Measurements from ENCODE around the gene ANO2.

DNA sequence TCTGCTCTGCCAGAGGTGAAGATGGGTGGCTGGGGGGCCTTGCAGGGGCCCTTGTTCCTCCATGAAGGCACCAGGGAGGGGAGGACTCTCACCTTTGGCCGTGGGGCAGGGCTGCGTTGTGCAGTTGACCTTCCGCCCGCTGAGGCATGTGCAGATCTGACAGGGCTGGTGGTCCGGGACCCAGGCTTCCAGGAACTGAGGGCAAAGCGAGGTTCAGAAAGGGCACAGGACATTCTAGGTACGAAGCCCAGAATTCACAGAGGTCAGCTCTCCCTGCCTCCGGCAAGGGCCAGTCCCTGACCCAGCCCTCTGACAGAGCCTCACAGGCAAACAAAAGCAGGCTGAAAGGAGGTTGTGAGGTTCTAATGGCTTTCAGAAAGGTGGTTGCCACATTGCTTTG, 40.4 kb upstream of the ANO2 start:
- TF ChIP-seq, protein P1, sequence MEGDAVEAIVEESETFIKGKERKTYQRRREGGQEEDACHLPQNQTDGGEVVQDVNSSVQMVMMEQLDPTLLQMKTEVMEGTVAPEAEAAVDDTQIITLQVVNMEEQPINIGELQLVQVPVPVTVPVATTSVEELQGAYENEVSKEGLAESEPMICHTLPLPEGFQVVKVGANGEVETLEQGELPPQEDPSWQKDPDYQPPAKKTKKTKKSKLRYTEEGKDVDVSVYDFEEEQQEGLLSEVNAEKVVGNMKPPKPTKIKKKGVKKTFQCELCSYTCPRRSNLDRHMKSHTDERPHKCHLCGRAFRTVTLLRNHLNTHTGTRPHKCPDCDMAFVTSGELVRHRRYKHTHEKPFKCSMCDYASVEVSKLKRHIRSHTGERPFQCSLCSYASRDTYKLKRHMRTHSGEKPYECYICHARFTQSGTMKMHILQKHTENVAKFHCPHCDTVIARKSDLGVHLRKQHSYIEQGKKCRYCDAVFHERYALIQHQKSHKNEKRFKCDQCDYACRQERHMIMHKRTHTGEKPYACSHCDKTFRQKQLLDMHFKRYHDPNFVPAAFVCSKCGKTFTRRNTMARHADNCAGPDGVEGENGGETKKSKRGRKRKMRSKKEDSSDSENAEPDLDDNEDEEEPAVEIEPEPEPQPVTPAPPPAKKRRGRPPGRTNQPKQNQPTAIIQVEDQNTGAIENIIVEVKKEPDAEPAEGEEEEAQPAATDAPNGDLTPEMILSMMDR (IDR thresholded peaks at IDR 0.05; ENCODE audit: low read depth, low read length, missing input control), result no peak
- TF ChIP-seq, protein P2, sequence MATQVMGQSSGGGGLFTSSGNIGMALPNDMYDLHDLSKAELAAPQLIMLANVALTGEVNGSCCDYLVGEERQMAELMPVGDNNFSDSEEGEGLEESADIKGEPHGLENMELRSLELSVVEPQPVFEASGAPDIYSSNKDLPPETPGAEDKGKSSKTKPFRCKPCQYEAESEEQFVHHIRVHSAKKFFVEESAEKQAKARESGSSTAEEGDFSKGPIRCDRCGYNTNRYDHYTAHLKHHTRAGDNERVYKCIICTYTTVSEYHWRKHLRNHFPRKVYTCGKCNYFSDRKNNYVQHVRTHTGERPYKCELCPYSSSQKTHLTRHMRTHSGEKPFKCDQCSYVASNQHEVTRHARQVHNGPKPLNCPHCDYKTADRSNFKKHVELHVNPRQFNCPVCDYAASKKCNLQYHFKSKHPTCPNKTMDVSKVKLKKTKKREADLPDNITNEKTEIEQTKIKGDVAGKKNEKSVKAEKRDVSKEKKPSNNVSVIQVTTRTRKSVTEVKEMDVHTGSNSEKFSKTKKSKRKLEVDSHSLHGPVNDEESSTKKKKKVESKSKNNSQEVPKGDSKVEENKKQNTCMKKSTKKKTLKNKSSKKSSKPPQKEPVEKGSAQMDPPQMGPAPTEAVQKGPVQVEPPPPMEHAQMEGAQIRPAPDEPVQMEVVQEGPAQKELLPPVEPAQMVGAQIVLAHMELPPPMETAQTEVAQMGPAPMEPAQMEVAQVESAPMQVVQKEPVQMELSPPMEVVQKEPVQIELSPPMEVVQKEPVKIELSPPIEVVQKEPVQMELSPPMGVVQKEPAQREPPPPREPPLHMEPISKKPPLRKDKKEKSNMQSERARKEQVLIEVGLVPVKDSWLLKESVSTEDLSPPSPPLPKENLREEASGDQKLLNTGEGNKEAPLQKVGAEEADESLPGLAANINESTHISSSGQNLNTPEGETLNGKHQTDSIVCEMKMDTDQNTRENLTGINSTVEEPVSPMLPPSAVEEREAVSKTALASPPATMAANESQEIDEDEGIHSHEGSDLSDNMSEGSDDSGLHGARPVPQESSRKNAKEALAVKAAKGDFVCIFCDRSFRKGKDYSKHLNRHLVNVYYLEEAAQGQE (IDR thresholded peaks at IDR 0.05), result no peak

Measured in liver (tissue), 2 donors.